ENCODE measurements around the gene UVSSA. TPM values are rescaled to one million over a fixed set of nuclear protein-coding genes. Genes with fewer than 3 reads are reported as not detected.

UVSSA gene
- total RNA-seq, 1 donor from 2014 or later = 33.9 TPM

GRCh38 chr4:1307951-1308735 lies 38.9 kb upstream of the UVSSA start:
- H3K27ac Mint-ChIP-seq (ENCODE audit: unreplicated experiment) = peak overlapping the region; percentile 74
- peaks cover 5% of the 10 kb centered on the region for H3K27me3 Mint-ChIP-seq (ENCODE audit: unreplicated experiment)
- DNase-seq = no peak
- TF ChIP-seq CTCF (IDR thresholded peaks at IDR 0.05; ENCODE audit: partially characterized antibody, unreplicated experiment) = no peak
- H3K9me3 Mint-ChIP-seq (ENCODE audit: unreplicated experiment) = peaks cover 6% of the 10 kb centered on the region
- peak overlapping the region; percentile 75 for H3K4me3 Mint-ChIP-seq (ENCODE audit: unreplicated experiment)
- peaks cover 5% of the 10 kb centered on the region for H3K36me3 Mint-ChIP-seq (ENCODE audit: unreplicated experiment)
- peaks cover 20% of the 10 kb centered on the region for H3K4me1 Mint-ChIP-seq (ENCODE audit: low read depth, unreplicated experiment)

- peaks cover 5% of the 10 kb centered on the region for H3K27me3 Mint-ChIP-seq (ENCODE audit: unreplicated experiment)
- H3K27ac Mint-ChIP-seq (ENCODE audit: unreplicated experiment) = peak overlapping the region; percentile 74
- peaks cover 20% of the 10 kb centered on the region for H3K4me1 Mint-ChIP-seq (ENCODE audit: low read depth, unreplicated experiment)
- TF ChIP-seq CTCF (IDR thresholded peaks at IDR 0.05; ENCODE audit: partially characterized antibody, unreplicated experiment) = no peak
- peaks cover 9% of the 10 kb centered on the region for H3K36me3 Mint-ChIP-seq (ENCODE audit: unreplicated experiment)
- DNase-seq = peak; percentile 87
- peak overlapping the region; percentile 75 for H3K4me3 Mint-ChIP-seq (ENCODE audit: unreplicated experiment)
- peaks cover 7% of the 10 kb centered on the region for H3K9me3 Mint-ChIP-seq (ENCODE audit: unreplicated experiment)
These were observed 37.6 kb upstream of the UVSSA start for GRCh38 chr4:1309261-1310010.

GRCh38 chr4:1310031-1310795 lies 36.8 kb upstream of the UVSSA start:
- Mint-ChIP-seq H3K27ac (ENCODE audit: unreplicated experiment) (peak overlapping the region; percentile 68), H3K4me1 (ENCODE audit: low read depth, unreplicated experiment) (peaks cover 20% of the 10 kb centered on the region), H3K9me3 (ENCODE audit: unreplicated experiment) (peaks cover 8% of the 10 kb centered on the region), H3K4me3 (ENCODE audit: unreplicated experiment) (peak overlapping the region; percentile 38), H3K27me3 (ENCODE audit: unreplicated experiment) (peaks cover 5% of the 10 kb centered on the region), H3K36me3 (ENCODE audit: unreplicated experiment) (peaks cover 5% of the 10 kb centered on the region)
- TF ChIP-seq CTCF (IDR thresholded peaks at IDR 0.05; ENCODE audit: partially characterized antibody, unreplicated experiment) = no peak
- DNase-seq = no peak

GRCh38 chr4:1310796-1311631 lies 36.0 kb upstream of the UVSSA start:
- H3K9me3 Mint-ChIP-seq (ENCODE audit: unreplicated experiment) = peaks cover 9% of the 10 kb centered on the region
- H3K27ac Mint-ChIP-seq (ENCODE audit: unreplicated experiment) = no peak overlapping the region
- peaks cover 5% of the 10 kb centered on the region for H3K36me3 Mint-ChIP-seq (ENCODE audit: unreplicated experiment)
- H3K27me3 Mint-ChIP-seq (ENCODE audit: unreplicated experiment) = peaks cover 3% of the 10 kb centered on the region
- H3K4me1 Mint-ChIP-seq (ENCODE audit: low read depth, unreplicated experiment) = peaks cover 20% of the 10 kb centered on the region
- TF ChIP-seq CTCF (IDR thresholded peaks at IDR 0.05; ENCODE audit: partially characterized antibody, unreplicated experiment) = no peak
- DNase-seq = no peak
- H3K4me3 Mint-ChIP-seq (ENCODE audit: unreplicated experiment) = no peak overlapping the region

All from glutamatergic neuron (in vitro differentiated cells).